GM12878 (cell line): Measurements from ENCODE around the gene ZNF618.

Experiments
- CTCF ChIP-seq, 3 experiments: IDR thresholded peaks in 2 of 3; conservative IDR thresholded peaks in 1 of 3; 2 replicates each; pipeline ENCODE4 v1.5.1; 2011; ENCODE audit warnings: low read depth in 3 of 3, low read length in 3 of 3, mild to moderate bottlenecking in 3 of 3, control low read depth in 2 of 3, moderate library complexity in 2 of 3, inconsistent platforms in 1 of 3, mixed read lengths in 1 of 3; ENCODE audit not compliant: control insufficient read depth in 2 of 3, insufficient read depth in 1 of 3; ENCODE audit errors: extremely low read depth in 1 of 3
- KDM1A ChIP-seq: fragments of 200-600 bp; sonication (generic); IDR thresholded peaks from 2 replicates; pipeline ENCODE4 v1.6.1; 2016; ENCODE audit warnings: borderline replicate concordance
- NR2C2 ChIP-seq: IDR thresholded peaks from 2 replicates; pipeline ENCODE4 v1.6.1; 2011; ENCODE audit warnings: borderline replicate concordance, low read depth; ENCODE audit not compliant: control insufficient read depth, insufficient read length
- NRF1 ChIP-seq: conservative IDR thresholded peaks from 2 replicates; pipeline ENCODE4 v1.6.1; 2011; ENCODE audit warnings: mild to moderate bottlenecking, low read depth, low read length, improper control_type of control experiment
- YY1 ChIP-seq: IDR thresholded peaks from 2 replicates; pipeline ENCODE4 v1.6.1; 2011; ENCODE audit warnings: low read depth, mild to moderate bottlenecking, low read length
- ZZZ3 ChIP-seq: IDR thresholded peaks from 2 replicates; pipeline ENCODE4 v1.6.1; 2011; ENCODE audit warnings: low read depth; ENCODE audit not compliant: control insufficient read depth, insufficient read length
- TF ChIP-seq, protein P1 (sequence below): IDR thresholded peaks from 2 replicates; pipeline ENCODE4 v1.6.1; 2011; ENCODE audit warnings: low read depth, low read length, improper control_type of control experiment, borderline replicate concordance

GRCh38 chr9:114012126-114012525, 136.0 kb downstream of the ZNF618 start:
- TF ChIP-seq NR2C2 (no peak), CTCF (IDR thresholded peaks at IDR 0.05 in 2 of 3, conservative IDR thresholded peaks at IDR 0.05 in 1 of 3; ENCODE audit: control insufficient read depth in 2 of 3, extremely low read depth in 1 of 3, insufficient read depth in 1 of 3, low read depth in 3 of 3, low read length in 3 of 3) (no peak), NRF1 (no peak), ZZZ3 (no peak), YY1 (no peak), KDM1A (no peak)
- TF ChIP-seq, protein P1, sequence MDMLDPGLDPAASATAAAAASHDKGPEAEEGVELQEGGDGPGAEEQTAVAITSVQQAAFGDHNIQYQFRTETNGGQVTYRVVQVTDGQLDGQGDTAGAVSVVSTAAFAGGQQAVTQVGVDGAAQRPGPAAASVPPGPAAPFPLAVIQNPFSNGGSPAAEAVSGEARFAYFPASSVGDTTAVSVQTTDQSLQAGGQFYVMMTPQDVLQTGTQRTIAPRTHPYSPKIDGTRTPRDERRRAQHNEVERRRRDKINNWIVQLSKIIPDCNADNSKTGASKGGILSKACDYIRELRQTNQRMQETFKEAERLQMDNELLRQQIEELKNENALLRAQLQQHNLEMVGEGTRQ = no peak
